Measurements from ENCODE around the gene UFSP2. TPM values are rescaled to one million over a fixed set of nuclear protein-coding genes. Genes with fewer than 3 reads are reported as not detected.

UFSP2 gene
- total RNA-seq, 4 donors from 2014 or later, result 36.0 to 63.7 (median 51.9) TPM

DNA sequence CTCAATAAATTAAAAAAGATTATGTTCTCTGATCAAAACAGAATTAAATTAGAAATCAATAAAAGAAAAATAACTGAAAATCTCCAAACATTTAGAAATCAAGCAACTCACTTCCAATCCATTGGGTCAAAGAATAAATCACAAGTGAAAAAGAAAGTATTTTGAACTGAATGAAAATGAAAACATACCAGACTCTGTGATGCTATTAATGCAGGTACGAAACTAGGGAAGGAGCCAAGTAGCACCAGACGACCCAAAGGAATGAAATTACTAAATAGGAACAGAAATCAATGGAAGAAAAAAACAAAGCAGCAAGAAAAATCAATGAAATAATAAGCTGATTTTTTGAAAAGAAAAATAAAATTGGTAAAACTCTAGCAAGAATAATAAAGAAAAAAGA, 30.4 kb upstream of the UFSP2 start:
- 33 to 47% methylated on average over 2 of the region's 2 CpGs for WGBS, 2 donors (ENCODE audit: low coverage in 1 of 2)
- Histone ChIP-seq H3K27me3 (no peaks in the 10 kb centered on the region), H3K27ac (no peak overlapping the region), H3K9me3 (no peaks in the 10 kb centered on the region), H3K4me3 (no peak overlapping the region), H3K36me3 (peaks cover 0 to 5% of the 10 kb centered on the region in 2 donors), H3K4me1 (no peaks in the 10 kb centered on the region)
- TF ChIP-seq POLR2A (IDR thresholded peaks at IDR 0.05) (no peak), EP300 (IDR thresholded peaks at IDR 0.05) (no peak), POLR2AphosphoS5 (IDR thresholded peaks at IDR 0.05) (no peak)
- TF ChIP-seq, protein P1, sequence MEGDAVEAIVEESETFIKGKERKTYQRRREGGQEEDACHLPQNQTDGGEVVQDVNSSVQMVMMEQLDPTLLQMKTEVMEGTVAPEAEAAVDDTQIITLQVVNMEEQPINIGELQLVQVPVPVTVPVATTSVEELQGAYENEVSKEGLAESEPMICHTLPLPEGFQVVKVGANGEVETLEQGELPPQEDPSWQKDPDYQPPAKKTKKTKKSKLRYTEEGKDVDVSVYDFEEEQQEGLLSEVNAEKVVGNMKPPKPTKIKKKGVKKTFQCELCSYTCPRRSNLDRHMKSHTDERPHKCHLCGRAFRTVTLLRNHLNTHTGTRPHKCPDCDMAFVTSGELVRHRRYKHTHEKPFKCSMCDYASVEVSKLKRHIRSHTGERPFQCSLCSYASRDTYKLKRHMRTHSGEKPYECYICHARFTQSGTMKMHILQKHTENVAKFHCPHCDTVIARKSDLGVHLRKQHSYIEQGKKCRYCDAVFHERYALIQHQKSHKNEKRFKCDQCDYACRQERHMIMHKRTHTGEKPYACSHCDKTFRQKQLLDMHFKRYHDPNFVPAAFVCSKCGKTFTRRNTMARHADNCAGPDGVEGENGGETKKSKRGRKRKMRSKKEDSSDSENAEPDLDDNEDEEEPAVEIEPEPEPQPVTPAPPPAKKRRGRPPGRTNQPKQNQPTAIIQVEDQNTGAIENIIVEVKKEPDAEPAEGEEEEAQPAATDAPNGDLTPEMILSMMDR (IDR thresholded peaks at IDR 0.05), result no peak
- ATAC-seq, result no peak

DNA sequence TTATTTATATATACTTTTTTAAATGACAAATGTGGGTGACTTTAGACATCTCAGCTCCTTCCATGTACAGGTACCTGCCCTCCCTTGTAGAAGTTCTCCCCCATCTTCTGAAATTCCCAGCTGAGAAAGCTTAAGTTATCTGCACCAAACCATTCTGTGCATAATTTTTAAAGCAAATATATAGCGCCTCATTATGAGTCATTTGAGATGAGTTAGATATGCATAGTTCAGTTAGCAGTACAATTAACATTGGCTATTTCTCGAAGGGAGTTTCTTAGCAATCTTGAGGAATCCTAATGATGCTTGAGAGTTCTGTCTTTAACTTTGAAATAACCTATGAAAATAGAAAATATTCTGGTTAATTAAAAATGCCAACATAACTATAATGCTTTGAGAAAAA, 19.4 kb upstream of the UFSP2 start:
- H3K27me3 ChIP-seq, result no peaks in the 10 kb centered on the region
- H3K4me1 ChIP-seq, result no peaks in the 10 kb centered on the region
- H3K27ac ChIP-seq, result no peak overlapping the region
- no peak for TF ChIP-seq EP300 (IDR thresholded peaks at IDR 0.05)
- TF ChIP-seq, protein P1 (IDR thresholded peaks at IDR 0.05), result no peak
- TF ChIP-seq POLR2AphosphoS5 (IDR thresholded peaks at IDR 0.05), result no peak
- TF ChIP-seq POLR2A (IDR thresholded peaks at IDR 0.05), result no peak
- 86 to 96% methylated on average over 2 of the region's 2 CpGs for WGBS, 2 donors (ENCODE audit: low coverage in 1 of 2)
- H3K36me3 ChIP-seq, result no peaks in the 10 kb centered on the region
- H3K9me3 ChIP-seq, result no peaks in the 10 kb centered on the region
- no peak for ATAC-seq
- no peak overlapping the region for H3K4me3 ChIP-seq

DNA sequence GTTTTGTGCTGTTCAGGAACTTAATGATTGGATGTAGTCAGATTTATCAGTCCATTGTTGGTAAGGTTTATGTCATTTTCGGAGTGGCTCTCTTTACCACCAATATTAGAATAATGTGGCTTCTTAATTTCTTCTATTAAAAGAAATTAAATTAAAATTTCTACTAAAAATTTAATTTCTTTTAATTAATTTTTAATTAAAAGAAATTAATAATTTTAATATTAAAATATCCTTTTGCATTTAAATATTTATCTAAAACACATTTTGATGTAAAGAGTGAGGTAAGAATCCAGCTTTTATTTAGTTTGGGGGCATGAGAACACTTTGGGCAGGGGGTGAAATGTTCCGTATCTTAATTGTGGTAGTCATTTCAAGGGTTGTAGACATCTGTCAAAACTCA, 15.7 kb upstream of the UFSP2 start:
- H3K4me3 ChIP-seq, result no peak overlapping the region
- no peaks in the 10 kb centered on the region for H3K27me3 ChIP-seq
- 88 to 97% methylated on average over 2 of the region's 2 CpGs for WGBS, 2 donors (ENCODE audit: low coverage in 1 of 2)
- no peaks in the 10 kb centered on the region for H3K36me3 ChIP-seq
- H3K27ac ChIP-seq, result no peak overlapping the region
- H3K4me1 ChIP-seq, result no peaks in the 10 kb centered on the region
- ATAC-seq, result no peak
- TF ChIP-seq EP300 (IDR thresholded peaks at IDR 0.05) (no peak), POLR2AphosphoS5 (IDR thresholded peaks at IDR 0.05) (no peak), POLR2A (IDR thresholded peaks at IDR 0.05) (no peak)
- TF ChIP-seq, protein P1 (IDR thresholded peaks at IDR 0.05), result no peak
- H3K9me3 ChIP-seq, result no peaks in the 10 kb centered on the region

DNA sequence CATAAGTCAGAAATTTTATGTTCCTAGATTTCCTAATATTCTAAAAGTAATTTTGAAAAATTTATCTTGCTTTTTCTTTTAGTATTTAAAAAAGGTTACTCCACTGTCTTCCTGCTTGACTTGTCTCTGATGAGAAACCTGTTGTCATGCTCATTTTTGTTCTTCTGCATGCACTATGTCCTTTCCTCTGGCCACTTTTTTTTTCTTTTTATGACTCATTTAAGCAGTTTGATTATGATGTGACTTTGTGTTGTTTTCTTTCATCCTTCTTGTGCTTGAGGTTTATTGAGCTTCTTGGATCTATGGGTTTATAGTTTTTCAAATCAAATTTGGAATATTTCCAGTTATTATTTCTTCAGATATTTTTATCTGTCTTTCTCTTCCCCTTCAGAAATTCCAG, 12.0 kb upstream of the UFSP2 start:
- Histone ChIP-seq H3K4me1 (no peaks in the 10 kb centered on the region), H3K9me3 (no peaks in the 10 kb centered on the region), H3K36me3 (no peaks in the 10 kb centered on the region), H3K4me3 (no peak overlapping the region), H3K27ac (no peak overlapping the region), H3K27me3 (no peaks in the 10 kb centered on the region)
- TF ChIP-seq POLR2A (IDR thresholded peaks at IDR 0.05) (no peak), POLR2AphosphoS5 (IDR thresholded peaks at IDR 0.05) (no peak), EP300 (IDR thresholded peaks at IDR 0.05) (no peak)
- TF ChIP-seq, protein P1 (IDR thresholded peaks at IDR 0.05), result no peak
- no peak for ATAC-seq

DNA sequence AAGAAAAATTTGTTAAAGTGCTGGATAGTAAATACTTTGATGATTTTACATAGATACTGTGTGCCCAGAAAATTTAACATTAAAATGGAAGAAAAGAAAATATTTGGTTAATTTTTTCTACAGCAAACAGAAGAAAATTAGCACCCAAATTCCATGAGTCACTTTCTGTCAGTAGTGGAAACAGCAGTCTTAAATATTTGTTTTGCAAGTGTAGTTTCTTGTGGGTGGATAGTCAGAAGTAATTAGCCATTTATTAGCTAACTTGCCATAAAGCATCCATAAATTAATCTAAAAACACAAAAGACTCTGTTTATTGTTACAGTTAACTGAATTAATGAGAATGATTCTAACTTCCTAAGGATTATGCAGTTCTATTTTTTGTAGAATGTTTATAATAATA, 9.7 kb upstream of the UFSP2 start:
- Histone ChIP-seq H3K27me3 (no peaks in the 10 kb centered on the region), H3K36me3 (no peaks in the 10 kb centered on the region), H3K4me1 (no peaks in the 10 kb centered on the region), H3K4me3 (no peak overlapping the region), H3K27ac (no peak overlapping the region), H3K9me3 (no peaks in the 10 kb centered on the region)
- no peak for TF ChIP-seq POLR2AphosphoS5 (IDR thresholded peaks at IDR 0.05)
- no peak for ATAC-seq

DNA sequence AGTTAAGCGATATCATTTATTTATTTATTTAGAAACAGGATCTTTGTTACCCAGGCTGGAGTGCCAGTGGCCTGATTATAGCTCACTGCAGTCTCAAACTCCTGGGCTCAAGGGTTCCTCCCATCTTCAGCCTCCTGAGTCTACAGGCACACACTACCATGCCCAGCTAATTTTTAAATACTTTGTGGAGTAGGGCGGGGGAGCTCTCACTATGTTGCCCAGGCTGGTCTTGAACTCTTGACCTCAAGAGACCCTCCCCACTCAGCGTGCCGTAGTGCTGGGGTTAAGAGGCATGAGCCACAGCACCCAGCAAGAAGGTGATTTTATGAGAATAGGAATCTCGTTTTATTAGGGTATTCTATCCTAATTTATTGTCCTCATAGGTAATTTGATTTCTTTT, 3.9 kb upstream of the UFSP2 start:
- 66 to 100% methylated on average over 1 to 5 of the region's 5 CpGs for WGBS, 2 donors (ENCODE audit: low coverage in 1 of 2)
- ATAC-seq, result no peak
- Histone ChIP-seq H3K9me3 (no peaks in the 10 kb centered on the region), H3K36me3 (no peaks in the 10 kb centered on the region), H3K27ac (no peak overlapping the region), H3K27me3 (no peaks in the 10 kb centered on the region), H3K4me3 (no peak overlapping the region), H3K4me1 (peaks cover 0 to 9% (median 0%) of the 10 kb centered on the region in 3 donors)
- no peak for TF ChIP-seq POLR2A (IDR thresholded peaks at IDR 0.05)

Data from gastroesophageal sphincter (tissue), 4 donors.